Panc1 (cell line): ENCODE data around the gene AADACL2. TPM values are rescaled to one million over a fixed set of nuclear protein-coding genes. Genes with fewer than 3 reads are reported as not detected.

Experiments used
- ATAC-seq: fragments of 200-7000 bp; cut with Tn5 transposase; 2 replicates; pipeline ENCODE4 v1.9.1; 2020; ENCODE audit warnings: mild to moderate bottlenecking, moderate library complexity
- BruUV-seq: library from RNA; stranded (reverse); fragments of 400-500 nt; replicated peaks from 2 replicates; lab custom pipeline; 2021; lab: Mats Ljungman, UMichigan
- CTCF ChIA-PET: fragments of 300-600 bp; sonication (Branson Sonifier 250); formaldehyde crosslinking; loops from one replicate; lab custom pipeline; 2022; ENCODE audit warnings: antibody characterized with exemption; lab: Charles Lee
- POLR2A ChIA-PET: fragments of 300-600 bp; sonication (Branson Sonifier 250); formaldehyde crosslinking; loops from one replicate; lab custom pipeline; 2022; ENCODE audit warnings: antibody characterized with exemption; lab: Charles Lee
- DNase-seq: peaks from one replicate; pipeline ENCODE4 v3.0.0-alpha.2; 2010; ENCODE audit warnings: low read depth, low spot score
- H3K27ac ChIP-seq: 2 replicates; pipeline ENCODE4 v1.5.1; 2011; ENCODE audit warnings: mild to moderate bottlenecking, low read length, inconsistent platforms
- H3K27me3 ChIP-seq: fragments of 200-500 bp; sonication (Bioruptor generic); 2 replicates; pipeline ENCODE4 v1.6.0; 2014; ENCODE audit warnings: low read length, inconsistent platforms; ENCODE audit not compliant: control insufficient read depth, insufficient read depth
- H3K36me3 ChIP-seq: fragments of 200-500 bp; sonication (Bioruptor generic); 2 replicates; pipeline ENCODE4 v1.5.1; 2014; ENCODE audit warnings: inconsistent platforms, mild to moderate bottlenecking, low read length, moderate library complexity; ENCODE audit not compliant: control insufficient read depth, insufficient read depth
- H3K4me1 ChIP-seq: 2 replicates; pipeline ENCODE4 v1.5.1; 2011; ENCODE audit warnings: inconsistent platforms, mild to moderate bottlenecking, low read length, moderate library complexity; ENCODE audit not compliant: control insufficient read depth, insufficient read depth
- H3K4me3 ChIP-seq, 2 experiments: 2 replicates each; pipeline ENCODE4 v1.5.1; 2011 to 2012; ENCODE audit warnings: low read depth in 2 of 2, low read length in 2 of 2, mild to moderate bottlenecking in 2 of 2, inconsistent platforms in 1 of 2, moderate library complexity in 1 of 2
- H3K9me3 ChIP-seq: fragments of 200-500 bp; sonication (Bioruptor generic); 2 replicates; pipeline ENCODE4 v1.5.1; 2014; ENCODE audit warnings: low read depth, mild to moderate bottlenecking, inconsistent platforms, low read length, moderate library complexity; ENCODE audit not compliant: control insufficient read depth, insufficient read depth
- CTCF ChIP-seq: fragments of 450-650 bp; IDR thresholded peaks from 2 replicates; pipeline ENCODE4 v1.5.1; 2017; ENCODE audit warnings: mild to moderate bottlenecking
- POLR2AphosphoS5 ChIP-seq: IDR thresholded peaks from 2 replicates; pipeline ENCODE4 v1.6.1; 2012; ENCODE audit warnings: mild to moderate bottlenecking, low read depth, low read length, moderate library complexity
- REST ChIP-seq, 2 experiments: IDR thresholded peaks; 2 replicates each; pipeline ENCODE4 v1.6.1; 2011 to 2012; ENCODE audit warnings: low read depth in 2 of 2, control low read depth in 1 of 2, low read length in 1 of 2, mild to moderate bottlenecking in 1 of 2, moderate library complexity in 1 of 2; ENCODE audit not compliant: insufficient read depth in 1 of 2
- SIN3A ChIP-seq: IDR thresholded peaks from 2 replicates; pipeline ENCODE4 v1.6.1; 2012; ENCODE audit warnings: low read depth, mild to moderate bottlenecking, low read length, moderate library complexity, borderline replicate concordance; ENCODE audit not compliant: insufficient read depth
- TCF7L2 ChIP-seq: IDR thresholded peaks from 2 replicates; pipeline ENCODE4 v1.6.1; 2011; ENCODE audit warnings: mild to moderate bottlenecking, low read depth, low read length, inconsistent platforms
- in situ Hi-C: cut with HindIII; loops from 2 replicates; pipeline ENCODE4 v1.10.0; 2016; ENCODE audit warnings: low sequenced_read_pairs, low pct_unique_long_range_greater_than_20kb
- intact Hi-C: fragments of 100-400 bp; cut with micrococcal nuclease; formaldehyde crosslinking; loops from one replicate; pipeline ENCODE4 v1.10.0; 2022; ENCODE audit not compliant: unreplicated experiment
- total RNA-seq: library from RNA; stranded (reverse); gene quantifications from one replicate; pipeline ENCODE4 v1.2.1, GENCODE V29; 2021; ENCODE audit not compliant: unreplicated experiment

The AADACL2 gene
- total RNA-seq, 1 experiment from 2014 or later: not detected

DNA sequence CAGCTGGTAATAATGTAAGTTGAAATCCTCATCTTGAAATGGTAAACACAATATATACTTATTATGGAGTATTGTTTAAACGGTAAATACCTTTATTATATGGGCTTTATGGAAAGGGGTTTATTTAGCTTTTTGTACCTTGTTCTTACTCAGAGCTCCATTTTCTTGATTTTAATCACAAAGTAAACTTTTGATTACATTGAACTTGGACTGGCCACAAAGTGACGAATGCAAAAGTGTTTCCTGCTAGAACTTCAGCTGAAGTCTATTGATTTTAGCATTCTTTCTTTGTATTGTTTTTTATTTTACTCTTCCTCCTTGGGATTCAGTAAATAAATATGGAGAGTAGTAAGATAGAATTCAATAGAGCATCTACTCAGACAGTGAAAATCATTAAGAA, 60.4 kb downstream of the AADACL2 start:
- Histone ChIP-seq H3K4me1 (no peaks in the 10 kb centered on the region), H3K9me3 (no peaks in the 10 kb centered on the region), H3K4me3 (no peak overlapping the region), H3K27ac (no peak overlapping the region), H3K36me3 (no peaks in the 10 kb centered on the region), H3K27me3 (no peaks in the 10 kb centered on the region)
- no TSS peak for BruUV-seq
- in situ Hi-C loops (no loop called here), intact Hi-C loops (no loop called here)
- ChIA-PET POLR2A (no interaction called here), CTCF (no interaction called here)
- TF ChIP-seq CTCF (no peak), REST (IDR thresholded peaks at IDR 0.05; ENCODE audit: insufficient read depth in 1 of 2, low read depth in 2 of 2, low read length in 1 of 2) (no peak), SIN3A (no peak), TCF7L2 (no peak), POLR2AphosphoS5 (no peak)
- DNase-seq (no peak), ATAC-seq (no peak)

DNA sequence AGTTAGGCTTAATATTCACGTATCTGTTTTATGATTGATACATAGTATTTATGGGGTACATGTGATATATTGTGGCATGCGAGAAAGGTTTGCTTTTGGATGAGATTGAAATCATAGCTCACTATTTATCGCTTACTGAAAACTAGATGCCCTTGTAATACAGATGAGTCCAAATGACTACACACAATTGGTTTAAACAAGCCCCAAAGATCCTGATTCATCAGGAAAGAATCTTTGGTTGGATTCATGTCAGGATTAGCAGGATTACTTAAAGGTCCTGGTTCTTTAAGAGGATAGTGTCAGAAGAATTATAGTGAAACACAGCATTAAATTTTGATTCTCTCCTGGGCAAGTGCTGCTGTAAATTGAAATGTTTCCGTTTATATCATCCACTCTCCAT, 61.5 kb downstream of the AADACL2 start:
- ChIA-PET POLR2A (no interaction called here), CTCF (no interaction called here)
- DNase-seq (peak; percentile 36), ATAC-seq (no peak)
- intact Hi-C loops (no loop called here), in situ Hi-C loops (no loop called here)
- Histone ChIP-seq H3K9me3 (no peaks in the 10 kb centered on the region), H3K27me3 (no peaks in the 10 kb centered on the region), H3K36me3 (no peaks in the 10 kb centered on the region), H3K4me3 (no peak overlapping the region), H3K4me1 (no peaks in the 10 kb centered on the region), H3K27ac (no peak overlapping the region)
- TF ChIP-seq SIN3A (no peak), CTCF (no peak), POLR2AphosphoS5 (no peak), REST (IDR thresholded peaks at IDR 0.05; ENCODE audit: insufficient read depth in 1 of 2, low read depth in 2 of 2, low read length in 1 of 2) (no peak), TCF7L2 (no peak)
- no TSS peak for BruUV-seq
